Activated CD4-positive, alpha-beta T cell treated with anti-CD3 and anti-CD28 coated beads for 36 hours (primary cell): ENCODE results near the gene IGFBP2. TPM values are rescaled to one million over a fixed set of nuclear protein-coding genes. Genes with fewer than 3 reads are reported as not detected.
A peak's percentile ranks its signal among the peaks of the same experiment; 100 is the strongest.
"Not testable (repeated sequence)": the region's sequence is repeated elsewhere in the genome, so short reads cannot be mapped to it uniquely, and the experiment has no call there.

Experiments used
- ATAC-seq: fragments of 200-7000 bp; cut with Tn5 transposase; one replicate; pipeline ENCODE4 v1.10.0; 2021; ENCODE audit warnings: mild to moderate bottlenecking, moderate library complexity
- CTCF ChIA-PET: fragments of 350-600 bp; sonication (Branson Sonifier 250); formaldehyde crosslinking; loops from one replicate; lab custom pipeline; 2021; ENCODE audit warnings: antibody characterized with exemption; lab: Charles Lee
- POLR2A ChIA-PET: fragments of 350-600 bp; sonication (Branson Sonifier 250); formaldehyde crosslinking; loops from one replicate; lab custom pipeline; 2021; ENCODE audit warnings: antibody characterized with exemption, inconsistent platforms; lab: Charles Lee
- DNase-seq: peaks from one replicate; pipeline ENCODE4 v3.0.0-alpha.2; 2020
- H3K27ac Mint-ChIP-seq: one replicate; pipeline ENCODE4 v1.8.0; 2021; ENCODE audit warnings: mixed read lengths
- H3K27me3 Mint-ChIP-seq: one replicate; pipeline ENCODE4 v1.8.0; 2021; ENCODE audit warnings: mixed read lengths
- H3K36me3 Mint-ChIP-seq: one replicate; pipeline ENCODE4 v1.8.0; 2021; ENCODE audit warnings: low read depth, mixed read lengths
- H3K4me1 Mint-ChIP-seq: one replicate; pipeline ENCODE4 v1.8.0; 2021; ENCODE audit warnings: mixed read lengths
- H3K4me3 Mint-ChIP-seq: one replicate; pipeline ENCODE4 v1.8.0; 2021; ENCODE audit warnings: mild to moderate bottlenecking, moderate library complexity, mixed read lengths
- H3K9me3 Mint-ChIP-seq: one replicate; pipeline ENCODE4 v1.8.0; 2021; ENCODE audit warnings: low read depth, mixed read lengths
- intact Hi-C, 2 experiments: fragments of 100-400 bp; cut with DNase I in 1 of 2; cut with micrococcal nuclease in 1 of 2; formaldehyde crosslinking; loops; one replicate each; pipeline versions ENCODE4 v1.14.2 to v1.15.1; 2022 to 2024; cut with DNase I, micrococcal nuclease
- total RNA-seq, 2 experiments: library from RNA; stranded (reverse); gene quantifications; one replicate each; pipeline ENCODE4 v1.2.3, GENCODE V29; 2021

IGFBP2 gene
- total RNA-seq, 2 experiments from 2014 or later = 9.8 to 11.5 TPM

GRCh38 chr2:216596980-216597509 is 36.2 kb upstream of the IGFBP2 start:
- Mint-ChIP-seq H3K9me3 (no peaks in the 10 kb centered on the region), H3K27me3 (peaks cover 5% of the 10 kb centered on the region), H3K4me3 (no peak overlapping the region), H3K4me1 (no peaks in the 10 kb centered on the region), H3K27ac (no peak overlapping the region), H3K36me3 (no peaks in the 10 kb centered on the region)
- ChIA-PET POLR2A (no interaction called here), CTCF (no interaction called here)
- intact Hi-C loops = no loop called here
- DNase-seq (no peak), ATAC-seq (no peak)

- POLR2A ChIA-PET, H3K36me3 Mint-ChIP-seq, ATAC-seq, DNase-seq, H3K4me3 Mint-ChIP-seq, H3K27ac Mint-ChIP-seq, H3K9me3 Mint-ChIP-seq, H3K27me3 Mint-ChIP-seq, intact Hi-C loops, H3K4me1 Mint-ChIP-seq: not testable (repeated sequence)
- CTCF ChIA-PET = interaction anchor here (1.0 kb wide), 1 partner anchor 25 kb away, joined by 3 read pairs; no protein-coding TSS in a partner anchor
These were observed 35.4 kb upstream of the IGFBP2 start for GRCh38 chr2:216597825-216598224.

- peaks cover 5% of the 10 kb centered on the region for H3K4me1 Mint-ChIP-seq
- ChIA-PET CTCF (interaction anchor here (0.9 to 1.1 kb wide), 2 partner anchors 24 to 275 kb away, joined by 3 read pairs; no protein-coding TSS in a partner anchor), POLR2A (no interaction called here)
- intact Hi-C loops = no loop called here
- H3K27ac Mint-ChIP-seq = no peak overlapping the region
- no peak overlapping the region for H3K4me3 Mint-ChIP-seq
- peaks cover 7% of the 10 kb centered on the region for H3K27me3 Mint-ChIP-seq
- H3K36me3 Mint-ChIP-seq = peaks cover 4% of the 10 kb centered on the region
- no peaks in the 10 kb centered on the region for H3K9me3 Mint-ChIP-seq
- ATAC-seq = no peak
- DNase-seq = no peak
These were observed 31.4 kb upstream of the IGFBP2 start for GRCh38 chr2:216601632-216602409.

GRCh38 chr2:216603010-216603883 is 30.0 kb upstream of the IGFBP2 start:
- H3K27ac Mint-ChIP-seq = no peak overlapping the region
- intact Hi-C loops = no loop called here
- H3K36me3 Mint-ChIP-seq = peaks cover 4% of the 10 kb centered on the region
- no peak overlapping the region for H3K4me3 Mint-ChIP-seq
- H3K4me1 Mint-ChIP-seq = peaks cover 14% of the 10 kb centered on the region
- CTCF ChIA-PET = interaction anchor here (1.1 kb wide), 1 partner anchor 26 kb away, joined by 3 read pairs; no protein-coding TSS in a partner anchor
- no peak for ATAC-seq
- POLR2A ChIA-PET = no interaction called here
- peaks cover 10% of the 10 kb centered on the region for H3K27me3 Mint-ChIP-seq
- H3K9me3 Mint-ChIP-seq = no peaks in the 10 kb centered on the region
- DNase-seq = no peak

GRCh38 chr2:216603884-216604245 is 29.4 kb upstream of the IGFBP2 start:
- Mint-ChIP-seq H3K36me3 (peaks cover 4% of the 10 kb centered on the region), H3K4me1 (peaks cover 14% of the 10 kb centered on the region), H3K27me3 (peaks cover 8% of the 10 kb centered on the region), H3K27ac (peak overlapping the region; percentile 51), H3K4me3 (no peak overlapping the region), H3K9me3 (no peaks in the 10 kb centered on the region)
- no peak for DNase-seq
- ChIA-PET CTCF (interaction anchor here (0.9 kb wide), 1 partner anchor 17 kb away, joined by 5 read pairs; no protein-coding TSS in a partner anchor), POLR2A (no interaction called here)
- ATAC-seq = no peak
- intact Hi-C loops = no loop called here

- no peak for DNase-seq
- intact Hi-C loops = no loop called here
- H3K27ac Mint-ChIP-seq = no peak overlapping the region
- H3K4me1 Mint-ChIP-seq = peaks cover 14% of the 10 kb centered on the region
- H3K4me3 Mint-ChIP-seq = no peak overlapping the region
- ChIA-PET POLR2A (no interaction called here), CTCF (interaction anchor here (0.9 kb wide), 1 partner anchor 17 kb away, joined by 5 read pairs; no protein-coding TSS in a partner anchor)
- H3K36me3 Mint-ChIP-seq = peaks cover 4% of the 10 kb centered on the region
- no peaks in the 10 kb centered on the region for H3K9me3 Mint-ChIP-seq
- H3K27me3 Mint-ChIP-seq = peaks cover 5% of the 10 kb centered on the region
- ATAC-seq = no peak
These were observed 28.8 kb upstream of the IGFBP2 start for GRCh38 chr2:216604458-216604857.

GRCh38 chr2:216606551-216607276 is 26.5 kb upstream of the IGFBP2 start:
- Mint-ChIP-seq H3K36me3 (peaks cover 4% of the 10 kb centered on the region), H3K4me3 (peak overlapping the region; percentile 76), H3K27me3 (peaks cover 5% of the 10 kb centered on the region), H3K27ac (peak overlapping the region; percentile 93), H3K9me3 (no peaks in the 10 kb centered on the region), H3K4me1 (peaks cover 14% of the 10 kb centered on the region)
- ChIA-PET CTCF (interaction anchor here (0.6 to 1.1 kb wide), 3 partner anchors 126 to 593 kb away, joined by 3 read pairs; no protein-coding TSS in a partner anchor), POLR2A (interaction anchor here (0.6 kb wide), 1 partner anchor 13 kb away, joined by 4 read pairs; no protein-coding TSS in a partner anchor)
- peak; percentile 95 for ATAC-seq
- intact Hi-C loops = loop anchor here in 1 of 2 experiments (1.0 kb wide), 1 partner anchor 108 kb away; the partner anchor contains the start of gene RPL37A
- DNase-seq = peak; percentile 93

GRCh38 chr2:216607277-216607560 is 26.0 kb upstream of the IGFBP2 start:
- Mint-ChIP-seq H3K4me3 (peak overlapping the region; percentile 76), H3K9me3 (no peaks in the 10 kb centered on the region), H3K27me3 (peaks cover 5% of the 10 kb centered on the region), H3K4me1 (peaks cover 14% of the 10 kb centered on the region), H3K36me3 (peaks cover 4% of the 10 kb centered on the region), H3K27ac (peak overlapping the region; percentile 93)
- peak; percentile 23 for ATAC-seq
- CTCF ChIA-PET = no interaction called here
- POLR2A ChIA-PET = no interaction called here
- intact Hi-C loops = no loop called here
- peak; percentile 19 for DNase-seq

- ChIA-PET POLR2A (no interaction called here), CTCF (no interaction called here)
- Mint-ChIP-seq H3K4me3 (no peak overlapping the region), H3K27me3 (peaks cover 6% of the 10 kb centered on the region), H3K4me1 (peaks cover 14% of the 10 kb centered on the region), H3K36me3 (peaks cover 4% of the 10 kb centered on the region), H3K27ac (no peak overlapping the region), H3K9me3 (no peaks in the 10 kb centered on the region)
- DNase-seq (no peak), ATAC-seq (no peak)
- intact Hi-C loops = no loop called here
These were observed 24.7 kb upstream of the IGFBP2 start for GRCh38 chr2:216608525-216608924.

- Mint-ChIP-seq H3K36me3 (no peaks in the 10 kb centered on the region), H3K9me3 (no peaks in the 10 kb centered on the region), H3K4me1 (peaks cover 9% of the 10 kb centered on the region), H3K27me3 (peaks cover 2% of the 10 kb centered on the region), H3K4me3 (no peak overlapping the region), H3K27ac (no peak overlapping the region)
- no peak for ATAC-seq
- no peak for DNase-seq
- POLR2A ChIA-PET = no interaction called here
- intact Hi-C loops = no loop called here
- CTCF ChIA-PET = no interaction called here
These were observed 17.7 kb upstream of the IGFBP2 start for GRCh38 chr2:216615298-216616082.
